ENCODE measurements around the gene MCHR1. TPM values are rescaled to one million over a fixed set of nuclear protein-coding genes. Genes with fewer than 3 reads are reported as not detected.
"Not testable (repeated sequence)": the region's sequence is repeated elsewhere in the genome, so short reads cannot be mapped to it uniquely, and the experiment has no call there.

Gene MCHR1
- total RNA-seq, 1 experiment from 2014 or later: not detected

- CTCF ChIA-PET: interaction anchor here (1.2 kb wide), 1 partner anchor 219 kb away, joined by 4 read pairs; no protein-coding TSS in a partner anchor
These were observed 23.3 kb upstream of the MCHR1 start for GRCh38 chr22:40655941-40656340.

GRCh38 chr22:40656651-40657050 lies 22.6 kb upstream of the MCHR1 start:
- intact Hi-C loops (cut with micrococcal nuclease): loop anchor here (10.0 kb wide), 1 partner anchor 238 kb away; no protein-coding TSS in a partner anchor
- H3K36me3 ChIP-seq (ENCODE audit: control insufficient read depth in 1 of 2, insufficient read depth in 2 of 2, low read length in 2 of 2); H3K9me3 ChIP-seq (ENCODE audit: control insufficient read depth in 1 of 2, insufficient read depth in 1 of 2, low read depth in 1 of 2, low read length in 2 of 2); H3K27ac ChIP-seq (ENCODE audit: low read depth, low read length); H3K79me2 ChIP-seq (ENCODE audit: insufficient read depth, low read length); H3K4me3 ChIP-seq (replicated peaks in 1 of 2; ENCODE audit: low read depth in 1 of 2, low read length in 2 of 2); H3K4me2 ChIP-seq (ENCODE audit: low read length); H3K9ac ChIP-seq (ENCODE audit: low read length); CTCF ChIA-PET; DNase-seq (ENCODE audit: low read depth, low spot score); H4K20me1 ChIP-seq (ENCODE audit: insufficient read depth); H2AFZ ChIP-seq (ENCODE audit: low read depth, low read length, poor library complexity, severe bottlenecking); H3K9me2 ChIP-seq (ENCODE audit: insufficient read depth); BruUV-seq (replicated peaks); RAD21 ChIA-PET (ENCODE audit: low non-redundant PET in 1 of 2, low total read pairs in 2 of 2, uncharacterized antibody in 2 of 2, unreplicated experiment in 2 of 2); H3K27me3 ChIP-seq (ENCODE audit: insufficient read depth, low read length); ATAC-seq; POLR2A ChIA-PET: not testable (repeated sequence)
- H3K4me1 ChIP-seq (ENCODE audit: control insufficient read depth in 1 of 2, insufficient read depth in 2 of 2, low read length in 2 of 2): peaks cover 2 to 29% of the 10 kb centered on the region in 2 experiments

More at GRCh38 chr22:40655941-40656340, 23.3 kb upstream of the MCHR1 start:
- POLR2A ChIA-PET; H3K9me2 ChIP-seq (ENCODE audit: insufficient read depth); H3K4me2 ChIP-seq (ENCODE audit: low read length); BruUV-seq (replicated peaks); H3K9ac ChIP-seq (ENCODE audit: low read length); H3K9me3 ChIP-seq (ENCODE audit: control insufficient read depth in 1 of 2, insufficient read depth in 1 of 2, low read depth in 1 of 2, low read length in 2 of 2); H4K20me1 ChIP-seq (ENCODE audit: insufficient read depth); H3K36me3 ChIP-seq (ENCODE audit: control insufficient read depth in 1 of 2, insufficient read depth in 2 of 2, low read length in 2 of 2); DNase-seq (ENCODE audit: low read depth, low spot score); RAD21 ChIA-PET (ENCODE audit: low non-redundant PET in 1 of 2, low total read pairs in 2 of 2, uncharacterized antibody in 2 of 2, unreplicated experiment in 2 of 2); ATAC-seq; H3K27me3 ChIP-seq (ENCODE audit: insufficient read depth, low read length); H3K27ac ChIP-seq (ENCODE audit: low read depth, low read length); H3K79me2 ChIP-seq (ENCODE audit: insufficient read depth, low read length); H2AFZ ChIP-seq (ENCODE audit: low read depth, low read length, poor library complexity, severe bottlenecking); H3K4me3 ChIP-seq (replicated peaks in 1 of 2; ENCODE audit: low read depth in 1 of 2, low read length in 2 of 2): not testable (repeated sequence)
- peaks cover 7 to 36% of the 10 kb centered on the region in 2 experiments for H3K4me1 ChIP-seq (ENCODE audit: control insufficient read depth in 1 of 2, insufficient read depth in 2 of 2, low read length in 2 of 2)
- intact Hi-C loops (cut with micrococcal nuclease): loop anchor here (10.0 kb wide), 1 partner anchor 239 kb away; no protein-coding TSS in a partner anchor

GRCh38 chr22:40659166-40659565 lies 20.1 kb upstream of the MCHR1 start:
- no peak overlapping the region for H3K27ac ChIP-seq (ENCODE audit: low read depth, low read length)
- intact Hi-C loops (cut with micrococcal nuclease): loop anchor here (10.0 kb wide), 1 partner anchor 236 kb away; no protein-coding TSS in a partner anchor
- no peak overlapping the region for H3K9ac ChIP-seq (ENCODE audit: low read length)
- ATAC-seq (no peak), DNase-seq (ENCODE audit: low read depth, low spot score) (no peak)
- no peaks in the 10 kb centered on the region for H3K27me3 ChIP-seq (ENCODE audit: insufficient read depth, low read length)
- no peaks in the 10 kb centered on the region for H4K20me1 ChIP-seq (ENCODE audit: insufficient read depth)
- H3K4me2 ChIP-seq (ENCODE audit: low read length): no peak overlapping the region
- peaks cover 0 to 11% of the 10 kb centered on the region in 2 experiments; a peak in 1 of 4 replicates for H3K4me1 ChIP-seq (ENCODE audit: control insufficient read depth in 1 of 2, insufficient read depth in 2 of 2, low read length in 2 of 2)
- H3K36me3 ChIP-seq (ENCODE audit: control insufficient read depth in 1 of 2, insufficient read depth in 2 of 2, low read length in 2 of 2): no peaks in the 10 kb centered on the region
- no peaks in the 10 kb centered on the region for H3K79me2 ChIP-seq (ENCODE audit: insufficient read depth, low read length)
- no TSS peak for BruUV-seq (replicated peaks)
- no peaks in the 10 kb centered on the region for H3K9me2 ChIP-seq (ENCODE audit: insufficient read depth)
- no peaks in the 10 kb centered on the region for H3K9me3 ChIP-seq (ENCODE audit: control insufficient read depth in 1 of 2, insufficient read depth in 1 of 2, low read depth in 1 of 2, low read length in 2 of 2)
- no peak overlapping the region for H3K4me3 ChIP-seq (replicated peaks in 1 of 2; ENCODE audit: low read depth in 1 of 2, low read length in 2 of 2)
- ChIA-PET CTCF (no interaction called here), POLR2A (no interaction called here), RAD21 (ENCODE audit: low non-redundant PET in 1 of 2, low total read pairs in 2 of 2, uncharacterized antibody in 2 of 2, unreplicated experiment in 2 of 2) (no interaction called here)
- no peak overlapping the region for H2AFZ ChIP-seq (ENCODE audit: low read depth, low read length, poor library complexity, severe bottlenecking)
- TF ChIP-seq SRF (IDR thresholded peaks at IDR 0.05; ENCODE audit: low read depth) (no peak), CTCF (IDR thresholded peaks at IDR 0.05 in 2 of 3, conservative IDR thresholded peaks at IDR 0.05 in 1 of 3; ENCODE audit: borderline replicate concordance in 1 of 3, insufficient read depth in 1 of 3, low read depth in 2 of 3, low read length in 2 of 3) (no peak), SP1 (IDR thresholded peaks at IDR 0.05; ENCODE audit: low read depth) (no peak), FOSL1 (IDR thresholded peaks at IDR 0.05; ENCODE audit: low read depth) (no peak), CEBPB (IDR thresholded peaks at IDR 0.05; ENCODE audit: low read depth) (no peak), EGR1 (IDR thresholded peaks at IDR 0.05; ENCODE audit: low read depth) (no peak), REST (IDR thresholded peaks at IDR 0.05; ENCODE audit: low read depth) (no peak), MAX (IDR thresholded peaks at IDR 0.05) (no peak)
